ENCODE data around the gene MRPS2. TPM values are rescaled to one million over a fixed set of nuclear protein-coding genes. Genes with fewer than 3 reads are reported as not detected.

Gene MRPS2
- total and polyA plus RNA-seq, 2 of the 4 experiments (the other 2 are of a cell fraction): 53.1 to 104 TPM

- DNase-seq: no peak
- H2BK20ac ChIP-seq (ENCODE audit: low read depth, low read length): no peak overlapping the region
- no peak overlapping the region for H4K8ac ChIP-seq (ENCODE audit: low read depth in 2 of 2, low read length in 2 of 2)
- ChIA-PET POLR2A (ENCODE audit: unreplicated experiment) (no interaction called here), CTCF (no interaction called here)
- ATAC-seq (ENCODE audit: low read depth): no peak
- H2BK15ac ChIP-seq (ENCODE audit: low read depth, low read length): no peak overlapping the region
- no peaks in the 10 kb centered on the region for H3K27me3 ChIP-seq (ENCODE audit: control insufficient read depth, insufficient read depth, low read length)
- TF ChIP-seq MAFK (IDR thresholded peaks at IDR 0.05; ENCODE audit: low read depth, low read length) (no peak), POLR2A (IDR thresholded peaks at IDR 0.05; ENCODE audit: low read depth, low read length) (no peak), RFX5 (IDR thresholded peaks at IDR 0.05; ENCODE audit: low read depth, low read length) (no peak), ELK1 (IDR thresholded peaks at IDR 0.05; ENCODE audit: borderline replicate concordance, low read depth, low read length) (no peak), FOS (IDR thresholded peaks at IDR 0.05; ENCODE audit: low read depth, low read length) (no peak), CEBPB (IDR thresholded peaks at IDR 0.05; ENCODE audit: low read depth, low read length) (no peak), CHD1 (IDR thresholded peaks at IDR 0.05; ENCODE audit: low read depth, low read length) (no peak), RCOR1 (IDR thresholded peaks at IDR 0.05; ENCODE audit: insufficient replicate concordance, low read length) (no peak), MAZ (IDR thresholded peaks at IDR 0.05; ENCODE audit: borderline replicate concordance, low read depth, low read length) (no peak), MXI1 (IDR thresholded peaks at IDR 0.05; ENCODE audit: borderline replicate concordance, low read depth, low read length) (no peak), SMC3 (IDR thresholded peaks at IDR 0.05; ENCODE audit: low read depth, low read length) (no peak), RAD21 (IDR thresholded peaks at IDR 0.05; ENCODE audit: low read length) (no peak), CTCF (conservative IDR thresholded peaks at IDR 0.05; ENCODE audit: low read depth, low read length) (no peak), BHLHE40 (IDR thresholded peaks at IDR 0.05; ENCODE audit: low read depth, low read length) (no peak), USF2 (IDR thresholded peaks at IDR 0.05; ENCODE audit: low read depth, low read length) (no peak)
- H3K36me3 ChIP-seq (ENCODE audit: control insufficient read depth, insufficient read depth, low read length): peaks cover 36% of the 10 kb centered on the region
- no peak overlapping the region for H2BK120ac ChIP-seq (ENCODE audit: low read depth, low read length)
- H4K5ac ChIP-seq (ENCODE audit: low read depth, low read length): no peak overlapping the region
- no peaks in the 10 kb centered on the region; the same call in 1 of the 2 replicates for H3K4me1 ChIP-seq (ENCODE audit: control insufficient read depth, insufficient read depth, low read length)
- no peak overlapping the region for H3K4ac ChIP-seq (ENCODE audit: low read depth, low read length)
- in situ Hi-C loops (cut with MboI; ENCODE audit: low sequenced_read_pairs) (no loop called here), dilution Hi-C loops (cut with HindIII; ENCODE audit: low sequenced_read_pairs, unreplicated experiment) (no loop called here), intact Hi-C loops (cut with micrococcal nuclease) (no loop called here)
- H3K4me3 ChIP-seq (ENCODE audit: insufficient read depth, low read depth, low read length): no peak overlapping the region
- H2BK5ac ChIP-seq (ENCODE audit: low read depth, low read length, poor library complexity, severe bottlenecking): no peak overlapping the region
- no peak overlapping the region for H2AFZ ChIP-seq (replicated peaks; ENCODE audit: low read length, poor library complexity)
- H4K20me1 ChIP-seq (ENCODE audit: insufficient read depth, low read length): no peaks in the 10 kb centered on the region
- H3K4me2 ChIP-seq (ENCODE audit: low read depth, low read length): no peak overlapping the region
- BruUV-seq (replicated peaks): no TSS peak
- H3K14ac ChIP-seq (replicated peaks; ENCODE audit: low read depth, low read length): no peak overlapping the region
- H3K23ac ChIP-seq (ENCODE audit: low read depth, low read length): no peak overlapping the region
- no CpG with 5 or more reads among the region's 18 CpGs for WGBS, 2 experiments (ENCODE audit: extremely low coverage in 2 of 2, insufficient read length in 1 of 2)
- H3K9ac ChIP-seq (ENCODE audit: low read depth, low read length): no peak overlapping the region
- H2AK5ac ChIP-seq (ENCODE audit: low read depth, low read length): no peak overlapping the region
- H4K91ac ChIP-seq (ENCODE audit: insufficient read depth, low read depth, low read length): no peak overlapping the region
- H3K56ac ChIP-seq (ENCODE audit: extremely low read depth, insufficient read depth, low read length): no peak overlapping the region
- no peaks in the 10 kb centered on the region for H3K79me1 ChIP-seq (ENCODE audit: low read depth in 1 of 2, low read length in 2 of 2)
- H3K18ac ChIP-seq (ENCODE audit: low read depth, low read length): no peak overlapping the region
- H3K9me1 ChIP-seq (ENCODE audit: insufficient read depth, low read length): no peaks in the 10 kb centered on the region; the same call in 1 of the 2 replicates
- H3K27ac ChIP-seq (ENCODE audit: insufficient read depth, low read length): no peak overlapping the region
- no peak overlapping the region for H2AK9ac ChIP-seq (replicated peaks; ENCODE audit: low read depth, low read length, poor library complexity)
- no peaks in the 10 kb centered on the region for H3K9me3 ChIP-seq (ENCODE audit: control insufficient read depth, insufficient read depth, low read length)
These were observed 12.5 kb upstream of the MRPS2 start for GRCh38 chr9:135488013-135488330.
